Spinal cord (tissue), 10 donors: ENCODE measurements around the gene ACVR2A. TPM values are rescaled to one million over a fixed set of nuclear protein-coding genes. Genes with fewer than 3 reads are reported as not detected.
A peak's percentile ranks its signal among the peaks of the same experiment; 100 is the strongest.

Experiments
- DNase-seq, 6 donors: peaks; one replicate each; pipeline versions ENCODE4 v3.0.0 to v3.0.0-alpha.2; 2013 to 2015; ENCODE audit warnings: low spot score in 6 of 6, low read depth in 4 of 6
- H3K27ac ChIP-seq: one replicate; pipeline ENCODE4 v1.5.1; 2013; ENCODE audit warnings: low read depth, low read length, control low read depth
- H3K27me3 ChIP-seq: one replicate; pipeline ENCODE4 v1.6.1; 2013; ENCODE audit warnings: low read length; ENCODE audit not compliant: control insufficient read depth, insufficient read depth
- H3K36me3 ChIP-seq: one replicate; pipeline ENCODE4 v1.6.1; 2013; ENCODE audit warnings: low read length; ENCODE audit not compliant: control insufficient read depth, insufficient read depth
- H3K4me1 ChIP-seq: one replicate; pipeline ENCODE4 v1.6.1; 2013; ENCODE audit warnings: low read length; ENCODE audit not compliant: control insufficient read depth, insufficient read depth
- H3K4me3 ChIP-seq: one replicate; pipeline ENCODE4 v1.5.1; 2013; ENCODE audit warnings: low read depth, low read length, control low read depth
- H3K9me3 ChIP-seq: one replicate; pipeline ENCODE4 v1.6.1; 2013; ENCODE audit warnings: low read length; ENCODE audit not compliant: control insufficient read depth, insufficient read depth
- WGBS: methylation state at CpG from one replicate; pipeline ENCODE4 v1.1.5; 2013; ENCODE audit warnings: missing lambda C conversion rate; ENCODE audit not compliant: insufficient coverage; 5-methylcytosine and 5-hydroxymethylcytosine counted together
- polyA plus RNA-seq, 2 donors: library from polyadenylated mRNA; unstranded; fragments of 120-200 nt; gene quantifications; one replicate each; pipeline ENCODE4 v1.2.1, GENCODE V29; 2013; ENCODE audit not compliant: insufficient read length in 2 of 2
- total RNA-seq, 2 donors: library from RNA; depleted of rRNA in 1 of 2; stranded (reverse); fragments of 120-200 nt in 1 of 2; fragments of >200 nt in 1 of 2; gene quantifications; one replicate each; pipeline versions ENCODE4 v1.2.3 to v1.2.4, GENCODE V29; 2013 to 2014
- donor health status: healthy.

The ACVR2A gene
- total and polyA plus RNA-seq, 4 donors, result 26.1 to 60.5 (median 32.6) TPM

DNA sequence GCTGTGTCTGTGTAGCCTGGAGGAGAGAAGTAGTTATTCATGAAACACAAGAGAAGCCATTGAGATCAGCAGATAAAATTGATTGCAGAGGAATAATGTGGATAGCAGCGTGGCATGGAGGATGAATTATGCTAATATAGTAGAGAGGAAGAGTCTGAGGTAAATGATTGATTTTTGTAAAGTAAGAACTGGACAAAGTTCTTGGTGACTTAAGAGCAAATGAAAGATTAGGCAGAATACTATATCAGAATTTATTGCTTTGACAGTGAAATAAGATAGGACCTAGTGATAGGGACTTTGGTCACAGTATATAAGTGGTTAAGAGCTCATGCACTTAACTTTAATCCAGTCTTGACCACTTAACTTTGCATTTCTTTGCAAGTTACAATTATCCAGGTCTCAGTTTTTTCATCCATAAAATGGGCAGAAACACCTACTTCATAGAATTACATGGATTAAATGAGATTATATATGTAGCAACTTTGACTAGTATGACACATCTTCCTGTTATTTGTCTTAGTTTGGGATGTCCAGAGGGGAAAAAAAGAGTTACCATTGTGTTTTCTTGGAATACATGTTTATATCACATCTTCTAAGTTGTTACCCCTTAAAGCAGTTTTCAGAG is 29.1 kb downstream of the ACVR2A start:
- Histone ChIP-seq H3K27me3 (no peaks in the 10 kb centered on the region), H3K36me3 (no peaks in the 10 kb centered on the region), H3K9me3 (no peaks in the 10 kb centered on the region), H3K4me3 (no peak overlapping the region), H3K27ac (no peak overlapping the region), H3K4me1 (no peaks in the 10 kb centered on the region)
- 100% methylated on average over 1 of the region's 1 CpG for WGBS
- no peak for DNase-seq

DNA sequence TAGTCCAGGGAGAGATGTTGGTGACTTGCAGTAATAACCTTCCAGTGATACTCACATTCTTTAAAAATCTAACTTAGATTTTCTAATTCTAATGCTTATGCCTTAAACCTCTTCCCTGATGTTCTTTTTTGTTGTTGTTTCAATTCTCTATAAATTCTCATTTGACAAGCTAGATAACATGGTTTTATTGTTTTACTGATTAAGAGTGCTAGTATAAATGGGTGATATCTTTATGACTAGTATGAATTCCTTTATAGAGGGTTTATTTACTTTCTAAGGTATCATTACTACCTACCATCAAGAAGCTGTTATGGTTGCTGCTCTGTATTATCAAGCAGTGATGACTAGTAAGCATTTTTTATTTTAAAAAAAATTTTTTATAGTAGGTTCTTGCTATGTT is 35.0 kb downstream of the ACVR2A start:
- H3K27me3 ChIP-seq, result no peaks in the 10 kb centered on the region
- DNase-seq, result no peak
- H3K4me3 ChIP-seq, result no peak overlapping the region
- H3K36me3 ChIP-seq, result no peaks in the 10 kb centered on the region
- no peak overlapping the region for H3K27ac ChIP-seq
- no peaks in the 10 kb centered on the region for H3K9me3 ChIP-seq
- no peaks in the 10 kb centered on the region for H3K4me1 ChIP-seq

DNA sequence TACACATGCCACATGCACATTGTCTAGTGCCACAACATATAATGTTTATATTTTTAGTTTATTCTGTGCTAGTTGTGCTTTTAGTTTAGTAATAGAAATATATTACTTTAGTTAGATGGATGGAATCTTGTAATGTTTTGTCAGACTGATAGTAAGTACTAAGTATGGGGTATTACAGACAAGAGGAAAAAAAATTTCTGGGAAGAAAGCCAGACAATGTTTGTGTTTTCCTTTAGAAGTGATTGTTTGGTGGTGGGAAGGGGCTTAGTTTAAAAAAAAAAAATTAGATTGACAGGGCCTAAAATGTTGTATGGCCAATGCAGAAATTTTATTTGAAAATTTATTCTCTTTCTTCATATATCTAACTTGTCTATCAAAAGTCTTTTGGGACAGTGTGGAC is 37.8 kb downstream of the ACVR2A start:
- Histone ChIP-seq H3K9me3 (no peaks in the 10 kb centered on the region), H3K27me3 (no peaks in the 10 kb centered on the region), H3K4me1 (no peaks in the 10 kb centered on the region), H3K27ac (no peak overlapping the region), H3K36me3 (no peaks in the 10 kb centered on the region), H3K4me3 (no peak overlapping the region)
- no peak for DNase-seq

DNA sequence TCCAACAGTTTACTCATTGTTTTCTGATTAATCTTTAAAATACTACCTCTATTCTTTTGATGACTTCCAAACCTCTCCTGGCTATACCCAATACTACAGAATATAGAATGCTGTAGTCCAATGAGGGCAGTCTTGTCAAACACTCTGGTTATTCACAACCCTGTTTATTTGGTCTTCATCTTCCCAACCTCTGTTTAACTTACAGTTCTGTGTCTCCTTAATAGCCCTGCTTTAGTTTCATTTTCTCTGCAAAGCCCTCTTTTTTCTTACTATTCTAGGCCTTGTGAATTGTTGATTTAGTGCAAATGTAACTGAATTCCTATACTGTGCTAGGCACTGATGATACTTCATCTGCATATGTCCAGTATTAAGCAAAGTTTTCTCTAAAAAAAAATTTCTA is 40.0 kb downstream of the ACVR2A start:
- Histone ChIP-seq H3K4me1 (no peaks in the 10 kb centered on the region), H3K27ac (no peak overlapping the region), H3K36me3 (no peaks in the 10 kb centered on the region), H3K4me3 (no peak overlapping the region), H3K9me3 (no peaks in the 10 kb centered on the region), H3K27me3 (no peaks in the 10 kb centered on the region)
- DNase-seq, result no peak

DNA sequence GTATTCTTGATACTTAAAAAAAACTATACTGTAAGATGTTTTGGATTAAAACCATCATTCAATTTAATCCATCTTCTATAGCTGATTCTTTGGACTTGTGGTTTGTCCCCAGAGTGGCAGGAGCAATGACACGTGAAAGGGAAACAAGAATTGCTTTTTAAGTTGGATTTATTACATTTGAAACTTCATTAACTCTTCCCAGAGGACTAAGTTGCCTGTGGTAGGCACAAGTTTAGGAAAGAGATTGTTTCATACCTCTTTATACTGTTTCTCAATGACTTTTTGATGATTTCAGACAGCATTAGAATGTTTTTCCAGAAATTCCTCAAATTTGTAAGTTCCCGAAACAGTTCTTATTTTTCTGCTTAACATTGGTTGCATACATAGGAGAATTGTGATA is 41.3 kb downstream of the ACVR2A start:
- Histone ChIP-seq H3K36me3 (no peaks in the 10 kb centered on the region), H3K27me3 (no peaks in the 10 kb centered on the region), H3K4me1 (no peaks in the 10 kb centered on the region), H3K27ac (no peak overlapping the region), H3K4me3 (no peak overlapping the region), H3K9me3 (no peaks in the 10 kb centered on the region)
- no peak for DNase-seq
- WGBS, result no CpG with 5 or more reads among the region's 2 CpGs

DNA sequence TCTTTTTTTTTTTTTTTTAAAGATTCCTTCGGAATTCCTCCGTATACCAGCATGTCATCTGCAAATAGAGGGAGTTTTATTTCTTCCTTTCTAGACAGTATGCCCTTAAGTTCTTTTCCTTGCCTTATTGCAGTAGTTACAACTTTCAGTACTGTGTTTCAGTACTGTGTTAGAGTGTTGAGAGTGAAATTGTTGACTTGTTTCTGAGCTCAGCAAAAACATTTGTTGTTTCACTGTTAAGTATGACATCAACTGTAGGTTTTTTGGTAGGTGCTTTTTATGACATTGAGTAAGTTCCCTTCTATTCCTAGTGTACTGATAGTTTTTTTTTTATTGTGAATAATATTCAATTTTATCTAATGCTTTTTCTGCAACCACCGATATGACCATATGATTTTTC is 43.9 kb downstream of the ACVR2A start:
- no peaks in the 10 kb centered on the region for H3K4me1 ChIP-seq
- H3K36me3 ChIP-seq, result no peaks in the 10 kb centered on the region
- WGBS, result no CpG with 5 or more reads among the region's 3 CpGs
- H3K27ac ChIP-seq, result no peak overlapping the region
- H3K4me3 ChIP-seq, result no peak overlapping the region
- H3K27me3 ChIP-seq, result no peaks in the 10 kb centered on the region
- no peak for DNase-seq
- H3K9me3 ChIP-seq, result no peaks in the 10 kb centered on the region

DNA sequence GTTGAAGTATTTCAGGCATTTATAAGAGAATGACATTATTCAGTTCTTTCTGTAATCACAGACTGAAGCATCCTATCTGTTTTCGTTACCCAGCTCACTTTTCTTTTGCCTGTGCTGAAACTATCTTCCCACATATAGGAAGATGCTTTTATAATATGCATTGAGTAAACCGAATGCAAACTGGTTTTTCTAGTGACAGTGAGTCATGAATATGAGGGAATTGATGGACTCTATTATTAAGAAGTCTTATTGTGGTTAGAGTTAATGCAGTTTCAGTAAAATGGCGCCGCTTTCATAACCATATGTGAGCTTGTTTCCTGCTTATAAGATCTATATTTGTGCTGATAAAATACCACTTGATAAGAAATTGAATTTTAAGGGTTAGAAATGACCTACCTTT is 59.2 kb downstream of the ACVR2A start:
- Histone ChIP-seq H3K4me1 (no peaks in the 10 kb centered on the region), H3K27ac (no peak overlapping the region), H3K9me3 (no peaks in the 10 kb centered on the region), H3K27me3 (no peaks in the 10 kb centered on the region), H3K4me3 (no peak overlapping the region), H3K36me3 (no peaks in the 10 kb centered on the region)
- no CpG with 5 or more reads among the region's 4 CpGs for WGBS
- DNase-seq, result no peak

DNA sequence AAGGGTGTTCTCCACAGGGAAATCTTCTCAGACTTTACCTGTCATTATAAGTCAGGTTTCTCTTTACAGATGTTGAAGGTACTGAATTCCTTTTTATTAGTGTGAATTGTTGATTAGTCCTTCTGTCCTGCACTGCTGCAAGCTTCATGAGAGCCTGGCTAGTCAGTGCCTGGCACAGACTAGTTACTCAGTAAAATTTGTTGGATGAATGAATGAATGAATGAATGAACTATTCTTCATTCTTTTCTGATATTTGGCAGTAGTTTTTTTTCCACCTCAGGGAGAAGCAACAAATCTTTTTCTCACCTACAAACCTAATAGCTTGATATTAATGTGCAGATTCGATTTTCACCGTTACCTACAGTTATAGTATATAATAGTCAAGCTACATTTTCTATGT is 64.3 kb downstream of the ACVR2A start:
- Histone ChIP-seq H3K9me3 (no peaks in the 10 kb centered on the region), H3K36me3 (no peaks in the 10 kb centered on the region), H3K4me3 (no peak overlapping the region), H3K27me3 (no peaks in the 10 kb centered on the region), H3K4me1 (no peaks in the 10 kb centered on the region), H3K27ac (no peak overlapping the region)
- no CpG with 5 or more reads among the region's 2 CpGs for WGBS
- DNase-seq, result no peak

DNA sequence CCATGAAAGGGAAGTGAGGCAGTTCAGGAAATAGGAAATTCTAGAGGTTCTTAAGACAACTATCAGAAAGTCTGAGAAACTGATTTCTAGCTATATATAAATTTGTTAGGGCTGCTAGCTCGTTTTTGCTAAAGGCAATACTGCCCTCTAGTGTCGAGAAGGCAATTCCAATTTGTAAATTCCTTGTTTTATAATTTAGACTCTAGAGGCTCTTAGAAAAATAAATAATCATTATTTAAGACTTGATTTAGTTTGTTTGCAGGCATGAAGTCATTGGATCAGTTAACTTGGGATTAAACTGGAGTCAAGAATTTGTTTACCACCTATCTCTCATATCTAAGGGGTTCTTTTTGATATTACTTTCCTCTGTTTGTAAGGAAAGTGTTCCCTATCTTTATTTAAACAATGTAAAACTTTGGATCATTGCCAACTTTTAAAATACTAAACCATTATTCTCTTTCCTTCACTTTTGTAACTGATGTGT is 66.2 kb downstream of the ACVR2A start:
- Histone ChIP-seq H3K9me3 (no peaks in the 10 kb centered on the region), H3K27me3 (no peaks in the 10 kb centered on the region), H3K4me3 (no peak overlapping the region), H3K27ac (no peak overlapping the region), H3K4me1 (no peaks in the 10 kb centered on the region), H3K36me3 (no peaks in the 10 kb centered on the region)
- WGBS, result no CpG with 5 or more reads among the region's 2 CpGs
- peak; percentile 33 to 93 (median 62) for DNase-seq

DNA sequence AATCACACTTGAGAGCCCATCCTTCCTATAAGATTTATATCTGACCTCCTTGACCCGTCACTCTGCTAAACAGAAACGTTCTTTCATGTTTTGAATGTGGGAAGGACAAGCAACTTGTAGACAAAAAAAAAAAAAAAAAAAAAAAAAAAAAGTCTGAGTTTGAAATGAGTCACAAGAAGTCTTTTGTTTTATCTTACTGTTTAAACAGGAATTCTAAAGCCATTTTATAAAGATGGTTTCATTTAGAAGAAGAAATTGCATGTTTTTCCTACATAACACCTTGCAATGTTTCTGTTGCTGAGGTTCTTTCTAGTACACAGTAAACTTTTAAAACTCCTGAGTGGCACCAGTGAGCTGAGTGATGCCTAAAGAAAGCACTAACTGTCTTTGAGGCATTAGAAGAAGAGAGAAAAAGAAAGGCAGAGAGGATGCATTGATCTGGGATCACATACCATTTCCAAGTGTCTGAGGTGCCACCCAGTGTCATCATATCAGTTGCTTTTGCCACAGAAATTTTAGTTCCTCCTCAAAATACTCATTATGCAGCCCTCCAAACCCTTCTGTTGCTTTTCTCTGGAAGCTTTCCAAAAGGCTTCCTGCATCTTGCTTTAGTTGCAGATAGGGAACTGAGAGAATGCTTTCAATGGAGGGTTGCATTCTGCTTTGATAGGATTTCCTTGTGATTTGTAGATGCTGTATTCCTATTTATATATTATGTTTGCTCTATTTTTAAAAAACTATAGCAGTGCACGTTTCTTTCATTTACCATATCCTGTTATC is 69.1 kb downstream of the ACVR2A start:
- Histone ChIP-seq H3K9me3 (no peaks in the 10 kb centered on the region), H3K4me1 (no peaks in the 10 kb centered on the region), H3K27me3 (no peaks in the 10 kb centered on the region), H3K4me3 (no peak overlapping the region), H3K36me3 (no peaks in the 10 kb centered on the region), H3K27ac (peak overlapping the region; percentile 6)
- DNase-seq, result peak in 5 of 6 donors; percentile 20 to 89 (median 42)
- WGBS, result no CpG with 5 or more reads among the region's 3 CpGs
